Endothelial cell of umbilical vein (primary cell): ENCODE data around the gene PAK6. TPM values are rescaled to one million over a fixed set of nuclear protein-coding genes. Genes with fewer than 3 reads are reported as not detected.

Source experiments
- BruUV-seq: library from RNA; stranded (reverse); fragments of 400-500 nt; replicated peaks from 2 replicates; lab custom pipeline; 2021; lab: Mats Ljungman, UMichigan
- CTCF ChIA-PET: fragments of 300-600, 350-600 bp; sonication (Branson Sonifier 250); formaldehyde crosslinking; loops from one replicate; lab custom pipeline; 2021; ENCODE audit warnings: antibody characterized with exemption, inconsistent platforms; lab: Charles Lee
- POLR2A ChIA-PET: fragments of 300-600, 350-600 bp; sonication (Branson Sonifier 250); formaldehyde crosslinking; loops from one replicate; lab custom pipeline; 2021; ENCODE audit warnings: antibody characterized with exemption, inconsistent platforms; lab: Charles Lee
- DNase-seq: peaks from one replicate; pipeline ENCODE4 v3.0.0-alpha.2; 2011; ENCODE audit warnings: low read depth, low spot score
- FAIRE-seq: peaks from 2 replicates; lab custom pipeline; 2011; peaks lifted over from hg19 to GRCh38; lab: Jason Lieb, UNC
- H2AFZ ChIP-seq: 2 replicates; pipeline ENCODE4 v1.6.0; 2012; ENCODE audit warnings: low read depth, low read length, control low read depth, inconsistent platforms
- H3K27ac ChIP-seq: 2 replicates; pipeline ENCODE4 v1.5.1; 2011; ENCODE audit warnings: low read depth, mild to moderate bottlenecking, control low read depth, low read length, moderate library complexity; ENCODE audit not compliant: insufficient read depth
- H3K27me3 ChIP-seq, 2 experiments: 2 replicates each; pipeline versions ENCODE4 v1.6.0 to v1.6.1; 2011; ENCODE audit warnings: low read length in 2 of 2, mixed read lengths in 1 of 2; ENCODE audit not compliant: control insufficient read depth in 2 of 2, insufficient read depth in 2 of 2
- H3K36me3 ChIP-seq, 2 experiments: 2 replicates in 1 of 2; 3 replicates in 1 of 2; pipeline ENCODE4 v1.5.1; 2011; ENCODE audit warnings: low read length in 2 of 2, mild to moderate bottlenecking in 1 of 2, moderate library complexity in 1 of 2; ENCODE audit not compliant: control insufficient read depth in 2 of 2, insufficient read depth in 2 of 2; ENCODE audit errors: extremely low read depth in 1 of 2
- H3K4me1 ChIP-seq: 3 replicates; pipeline ENCODE4 v1.5.1; 2011; ENCODE audit warnings: mild to moderate bottlenecking, low read length; ENCODE audit not compliant: control insufficient read depth, insufficient read depth; ENCODE audit errors: extremely low read depth
- H3K4me2 ChIP-seq: 2 replicates; pipeline ENCODE4 v1.6.1; 2011; ENCODE audit warnings: low read length, control low read depth, mixed read lengths; ENCODE audit not compliant: insufficient read depth
- H3K4me3 ChIP-seq, 3 experiments: fragments of 200-600 bp in 1 of 3; sonication (generic), shearing (Covaris generic) in 1 of 3; replicated peaks in 1 of 3; 2 replicates each; pipeline ENCODE4 v1.5.1; 2011 to 2016; ENCODE audit warnings: control low read depth in 3 of 3, low read length in 3 of 3, mild to moderate bottlenecking in 2 of 3, inconsistent platforms in 1 of 3, low read depth in 1 of 3, moderate library complexity in 1 of 3; ENCODE audit not compliant: insufficient read depth in 1 of 3
- H3K79me2 ChIP-seq: 2 replicates; pipeline ENCODE4 v1.6.0; 2012; ENCODE audit warnings: low read length, inconsistent platforms; ENCODE audit not compliant: control insufficient read depth, insufficient read depth
- H3K9ac ChIP-seq: replicated peaks from 2 replicates; pipeline ENCODE3; 2011; ENCODE audit warnings: low read length, control low read depth; ENCODE audit not compliant: insufficient read depth; ENCODE audit errors: extremely low read depth
- H3K9me1 ChIP-seq: replicated peaks from 3 replicates; pipeline ENCODE4 v1.6.0; 2011; ENCODE audit warnings: mild to moderate bottlenecking, low read length; ENCODE audit not compliant: control insufficient read depth, insufficient read depth; ENCODE audit errors: extremely low read depth
- H3K9me3 ChIP-seq: replicated peaks from 2 replicates; pipeline ENCODE4 v1.5.1; 2012; ENCODE audit warnings: low read length, inconsistent platforms; ENCODE audit not compliant: control insufficient read depth, insufficient read depth
- H4K20me1 ChIP-seq: replicated peaks from 2 replicates; pipeline ENCODE3; 2011; ENCODE audit warnings: mild to moderate bottlenecking, low read length; ENCODE audit not compliant: control insufficient read depth, insufficient read depth; ENCODE audit errors: extremely low read depth
- EZH2 ChIP-seq: IDR thresholded peaks from 2 replicates; pipeline ENCODE4 v1.6.1; 2012; ENCODE audit warnings: borderline replicate concordance, low read depth, mild to moderate bottlenecking, moderate library complexity, low read length, inconsistent platforms; ENCODE audit not compliant: severe bottlenecking
- FOS ChIP-seq: IDR thresholded peaks from 2 replicates; pipeline ENCODE4 v1.6.1; 2011; ENCODE audit warnings: mild to moderate bottlenecking, low read length, moderate library complexity, borderline replicate concordance; ENCODE audit not compliant: insufficient read depth
- GATA2 ChIP-seq: IDR thresholded peaks from 2 replicates; pipeline ENCODE4 v1.7.0; 2011; ENCODE audit warnings: low read depth, mild to moderate bottlenecking, moderate library complexity, mixed read lengths, low read length; ENCODE audit not compliant: insufficient read length, insufficient read depth
- JUN ChIP-seq: IDR thresholded peaks from 2 replicates; pipeline ENCODE4 v1.6.1; 2011; ENCODE audit warnings: borderline replicate concordance, low read depth; ENCODE audit not compliant: insufficient read length, insufficient read depth
- MYC ChIP-seq: IDR thresholded peaks from one replicate; pipeline ENCODE4 v1.6.1; 2011; ENCODE audit warnings: mild to moderate bottlenecking, low read depth, low read length
- POLR2A ChIP-seq: IDR thresholded peaks from 2 replicates; pipeline ENCODE4 v1.6.1; 2012; ENCODE audit warnings: low read depth, mild to moderate bottlenecking, control low read depth, low read length
- POLR2AphosphoS5 ChIP-seq: IDR thresholded peaks from 2 replicates; pipeline ENCODE4 v1.6.1; 2012; ENCODE audit warnings: low read depth, mild to moderate bottlenecking, control low read depth, low read length, moderate library complexity; ENCODE audit not compliant: insufficient read depth
- dilution Hi-C: fragments of 300-500 bp; cut with MboI; formaldehyde crosslinking; loops from one replicate; pipeline ENCODE4 v1.15.0; 2019; ENCODE audit warnings: low sequenced_read_pairs; ENCODE audit not compliant: extremely low pct_ligation_motif_present
- intact Hi-C: fragments of 100-400 bp; cut with micrococcal nuclease; formaldehyde crosslinking; loops from one replicate; pipeline ENCODE4 v1.10.0; 2022
- polyA plus RNA-seq, 4 experiments: library from polyadenylated mRNA; depleted of rRNA in 3 of 4; stranded (reverse) in 3 of 4; unstranded in 1 of 4; fragments of >200 nt; gene quantifications; 2 replicates each; pipeline versions ENCODE4 v1.2.1 to v1.2.3, GENCODE V29; 2011 to 2012; ENCODE audit warnings: missing spikeins in 1 of 4
- total RNA-seq: library from RNA; stranded (reverse); gene quantifications from 2 replicates; pipeline ENCODE4 v1.2.3, GENCODE V29; 2021
- TF ChIP-seq, protein P1 (sequence below): IDR thresholded peaks from 2 replicates; pipeline ENCODE4 v1.6.1; 2011; ENCODE audit not compliant: insufficient read depth, insufficient read length
- TF ChIP-seq, protein P2 (sequence below), 2 donors: IDR thresholded peaks; 1 replicate in 1 of 2; 2 replicates in 1 of 2; pipeline ENCODE4 v1.5.1; 2011; ENCODE audit warnings: low read length in 2 of 2, mild to moderate bottlenecking in 2 of 2, moderate library complexity in 2 of 2, control low read depth in 1 of 2, inconsistent platforms in 1 of 2, low read depth in 1 of 2; ENCODE audit not compliant: insufficient read depth in 1 of 2; ENCODE audit errors: extremely low read depth in 1 of 2

Gene PAK6
- total and polyA plus RNA-seq, 2 donors (not counting 3 experiments of a cell fraction or from before 2014, with no cell fraction given) = not detected

GRCh38 chr15:40281801-40282146 is 42.9 kb downstream of the PAK6 start:
- BruUV-seq = no TSS peak
- intact Hi-C loops = no loop called here
- H3K9me3 ChIP-seq = no peaks in the 10 kb centered on the region
- dilution Hi-C loops = no loop called here
- FAIRE-seq (no peak), DNase-seq (no peak)
- no peak overlapping the region for H3K9ac ChIP-seq
- no peaks in the 10 kb centered on the region for H3K79me2 ChIP-seq
- peaks cover 50 to 71% of the 10 kb centered on the region in 2 experiments for H3K27me3 ChIP-seq
- H3K4me3 ChIP-seq = peak overlapping the region in 1 of 3 experiments; percentile 32
- H3K9me1 ChIP-seq = no peaks in the 10 kb centered on the region
- CTCF ChIA-PET = interaction anchor here (0.7 to 5.3 kb wide), 3 partner anchors 27 to 58 kb away, joined by 3 to 83 read pairs (median 3); partner anchors contain the start of gene PLCB2
- POLR2A ChIA-PET = no interaction called here
- H3K27ac ChIP-seq = no peak overlapping the region
- peaks cover 12% of the 10 kb centered on the region for H3K4me1 ChIP-seq
- peak overlapping the region; percentile 69 for H3K4me2 ChIP-seq
- no peaks in the 10 kb centered on the region for H3K36me3 ChIP-seq
- TF ChIP-seq EZH2 (no peak), POLR2A (no peak), JUN (no peak), GATA2 (no peak), POLR2AphosphoS5 (no peak), FOS (no peak), MYC (no peak)
- TF ChIP-seq, protein P1, sequence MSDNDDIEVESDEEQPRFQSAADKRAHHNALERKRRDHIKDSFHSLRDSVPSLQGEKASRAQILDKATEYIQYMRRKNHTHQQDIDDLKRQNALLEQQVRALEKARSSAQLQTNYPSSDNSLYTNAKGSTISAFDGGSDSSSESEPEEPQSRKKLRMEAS = no peak
- TF ChIP-seq, protein P2, sequence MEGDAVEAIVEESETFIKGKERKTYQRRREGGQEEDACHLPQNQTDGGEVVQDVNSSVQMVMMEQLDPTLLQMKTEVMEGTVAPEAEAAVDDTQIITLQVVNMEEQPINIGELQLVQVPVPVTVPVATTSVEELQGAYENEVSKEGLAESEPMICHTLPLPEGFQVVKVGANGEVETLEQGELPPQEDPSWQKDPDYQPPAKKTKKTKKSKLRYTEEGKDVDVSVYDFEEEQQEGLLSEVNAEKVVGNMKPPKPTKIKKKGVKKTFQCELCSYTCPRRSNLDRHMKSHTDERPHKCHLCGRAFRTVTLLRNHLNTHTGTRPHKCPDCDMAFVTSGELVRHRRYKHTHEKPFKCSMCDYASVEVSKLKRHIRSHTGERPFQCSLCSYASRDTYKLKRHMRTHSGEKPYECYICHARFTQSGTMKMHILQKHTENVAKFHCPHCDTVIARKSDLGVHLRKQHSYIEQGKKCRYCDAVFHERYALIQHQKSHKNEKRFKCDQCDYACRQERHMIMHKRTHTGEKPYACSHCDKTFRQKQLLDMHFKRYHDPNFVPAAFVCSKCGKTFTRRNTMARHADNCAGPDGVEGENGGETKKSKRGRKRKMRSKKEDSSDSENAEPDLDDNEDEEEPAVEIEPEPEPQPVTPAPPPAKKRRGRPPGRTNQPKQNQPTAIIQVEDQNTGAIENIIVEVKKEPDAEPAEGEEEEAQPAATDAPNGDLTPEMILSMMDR (IDR thresholded peaks at IDR 0.05; ENCODE audit: extremely low read depth in 1 of 2, insufficient read depth in 1 of 2, low read depth in 1 of 2, low read length in 2 of 2) = no peak
- H2AFZ ChIP-seq = peak overlapping the region; percentile 79
- H4K20me1 ChIP-seq = no peaks in the 10 kb centered on the region
